GM19324 (cell line): ENCODE measurements around the gene DSCAML1.

Source experiments
- ATAC-seq: cut with Tn5 transposase; IDR thresholded peaks from one replicate; pipeline ENCODE4 v1.9.1; 2021; ENCODE audit warnings: mild to moderate bottlenecking, moderate library complexity; ENCODE audit not compliant: unreplicated experiment, low FRiP score

Gene DSCAML1

GRCh38 chr11:117644403-117645155 lies 152.4 kb downstream of the DSCAML1 start:
- ATAC-seq = no peak

- no peak for ATAC-seq
These were observed 153.3 kb downstream of the DSCAML1 start for GRCh38 chr11:117643606-117644300.

GRCh38 chr11:117642835-117643234 lies 154.2 kb downstream of the DSCAML1 start:
- no peak for ATAC-seq

DNA sequence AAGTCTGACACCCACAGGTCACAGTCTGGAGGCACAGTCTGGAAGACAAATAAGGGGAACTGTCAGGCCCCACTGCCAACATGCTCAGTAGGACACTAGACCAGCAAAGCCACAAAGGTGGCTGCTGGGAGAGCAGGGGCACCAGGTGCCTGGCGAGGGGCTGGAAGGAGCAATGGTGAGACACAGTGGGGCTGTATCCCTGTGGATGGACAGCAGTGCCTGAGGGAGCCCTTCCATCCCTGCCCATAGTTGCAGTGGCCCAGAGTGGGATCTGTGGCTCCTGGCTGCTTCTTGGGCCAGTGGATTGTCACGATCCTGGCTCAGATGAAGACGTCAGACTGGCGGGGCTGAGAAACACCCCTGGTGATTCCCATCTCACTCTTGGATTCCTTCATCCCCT lies 154.6 kb downstream of the DSCAML1 start:
- ATAC-seq = no peak

DNA sequence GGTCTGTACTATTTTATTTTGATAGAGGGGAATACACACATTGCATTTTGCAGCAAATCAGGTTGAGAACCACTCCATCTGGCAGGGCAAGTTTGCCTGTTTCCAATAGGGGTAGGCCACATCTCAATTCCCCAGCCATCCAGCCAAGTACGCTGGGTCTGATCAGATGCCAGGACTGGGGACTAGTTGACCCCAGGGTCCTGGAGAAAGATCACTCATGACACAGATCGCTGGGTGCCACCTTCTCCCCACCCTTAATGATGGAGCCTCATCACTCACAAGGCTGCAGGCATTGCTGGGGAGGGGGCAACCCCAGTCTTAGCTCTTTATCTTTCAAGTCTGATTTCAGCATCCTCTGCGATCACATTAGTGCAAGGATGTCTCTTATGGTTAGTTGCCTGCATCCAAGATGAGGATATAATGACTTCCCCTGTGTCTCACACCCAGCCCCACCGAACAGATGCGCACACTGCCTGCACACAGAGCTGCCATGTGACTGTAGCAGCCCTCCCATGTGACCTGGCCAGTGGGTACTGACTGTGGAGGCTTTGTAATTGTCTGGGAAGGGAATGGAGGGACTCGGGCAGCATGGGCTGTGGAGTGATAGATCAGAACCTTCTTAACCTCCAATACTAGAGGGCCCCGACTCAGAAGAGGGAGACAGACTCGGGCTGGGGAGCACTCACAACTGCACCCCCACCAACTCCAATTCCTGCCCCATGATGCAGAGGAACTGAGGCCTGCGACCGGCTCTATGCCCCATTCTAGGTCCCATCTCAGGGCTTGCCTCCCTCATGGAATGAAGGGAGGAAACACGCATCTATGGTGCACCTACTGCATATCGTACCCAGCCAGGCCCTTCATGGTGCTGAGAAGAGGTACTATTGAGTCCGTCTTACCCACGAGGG lies 155.8 kb downstream of the DSCAML1 start:
- ATAC-seq = no peak

- no peak for ATAC-seq
These were observed 157.0 kb downstream of the DSCAML1 start for GRCh38 chr11:117640041-117640440.

- no peak for ATAC-seq
These were observed 157.4 kb downstream of the DSCAML1 start for GRCh38 chr11:117639601-117640000.

DNA sequence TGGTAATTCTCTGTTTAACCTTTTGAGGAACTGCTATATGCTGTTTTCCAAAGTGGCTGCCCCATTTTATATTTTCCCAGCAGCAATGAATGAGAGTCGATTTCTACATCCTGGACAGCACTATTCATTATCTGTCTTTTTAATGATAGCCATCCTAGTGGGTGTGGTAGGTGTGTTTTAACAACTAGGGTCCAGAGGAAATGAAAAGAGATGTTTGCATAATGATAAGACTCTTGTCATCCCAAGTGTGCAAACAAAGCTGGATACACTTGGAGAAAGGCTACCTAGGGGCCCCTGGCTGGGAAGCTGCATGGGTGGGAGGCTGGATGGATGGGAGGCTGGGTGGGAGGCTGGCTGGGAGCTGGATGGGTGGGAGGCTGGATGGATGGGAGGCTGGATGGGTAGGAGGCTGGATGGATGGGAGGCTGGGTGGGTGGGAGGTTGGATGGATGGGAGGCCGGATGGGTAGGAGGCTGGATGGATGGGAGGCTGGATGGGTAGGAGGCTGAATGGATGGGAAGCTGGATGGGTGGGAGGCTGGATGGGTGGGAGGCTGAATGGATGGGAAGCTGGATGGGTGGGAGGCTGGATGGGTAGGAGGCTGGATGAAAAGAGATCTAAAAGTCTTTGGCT lies 158.0 kb downstream of the DSCAML1 start:
- no peak for ATAC-seq

GRCh38 chr11:117634756-117635603 lies 162.0 kb downstream of the DSCAML1 start:
- ATAC-seq = no peak

DNA sequence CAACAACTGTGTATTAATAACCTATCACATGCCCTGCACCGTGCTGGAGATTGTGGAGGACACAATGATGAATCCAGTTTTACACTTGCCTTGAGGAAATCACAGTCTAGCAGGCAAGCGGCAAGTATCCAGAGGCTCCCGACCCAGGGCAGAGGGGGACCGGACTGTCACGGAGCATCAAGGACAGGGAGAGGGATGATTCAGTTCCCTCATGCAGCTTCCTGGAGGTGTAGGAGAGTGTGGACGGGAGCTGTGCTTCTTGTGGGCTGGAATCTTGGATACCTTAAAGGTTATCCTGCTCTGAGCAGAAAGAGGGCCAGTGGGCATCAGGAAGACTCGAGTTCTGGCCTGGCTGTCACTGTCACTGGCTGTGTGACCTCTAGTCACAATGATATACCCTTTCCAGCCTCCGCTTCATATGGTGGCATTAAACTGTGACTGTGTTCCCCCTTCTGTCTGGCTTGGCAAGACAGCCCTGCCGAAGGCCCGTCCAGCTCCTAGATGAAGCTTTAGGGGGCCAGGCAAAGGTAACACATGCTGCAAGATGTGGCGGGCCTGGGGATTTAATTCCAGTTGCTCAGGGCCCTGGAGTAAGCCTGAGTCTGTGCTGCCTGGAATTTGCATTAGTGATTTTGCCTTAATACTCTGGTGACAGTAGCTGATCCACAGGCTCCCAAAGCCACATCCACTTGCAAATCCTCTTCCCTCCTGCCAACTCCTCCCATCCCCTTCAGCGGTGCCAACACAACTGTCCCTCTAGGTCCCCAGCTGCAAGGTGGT lies 162.8 kb downstream of the DSCAML1 start:
- no peak for ATAC-seq

GRCh38 chr11:117633186-117633754 lies 163.7 kb downstream of the DSCAML1 start:
- ATAC-seq = no peak

- no peak for ATAC-seq
These were observed 164.7 kb downstream of the DSCAML1 start for GRCh38 chr11:117632306-117632705.

DNA sequence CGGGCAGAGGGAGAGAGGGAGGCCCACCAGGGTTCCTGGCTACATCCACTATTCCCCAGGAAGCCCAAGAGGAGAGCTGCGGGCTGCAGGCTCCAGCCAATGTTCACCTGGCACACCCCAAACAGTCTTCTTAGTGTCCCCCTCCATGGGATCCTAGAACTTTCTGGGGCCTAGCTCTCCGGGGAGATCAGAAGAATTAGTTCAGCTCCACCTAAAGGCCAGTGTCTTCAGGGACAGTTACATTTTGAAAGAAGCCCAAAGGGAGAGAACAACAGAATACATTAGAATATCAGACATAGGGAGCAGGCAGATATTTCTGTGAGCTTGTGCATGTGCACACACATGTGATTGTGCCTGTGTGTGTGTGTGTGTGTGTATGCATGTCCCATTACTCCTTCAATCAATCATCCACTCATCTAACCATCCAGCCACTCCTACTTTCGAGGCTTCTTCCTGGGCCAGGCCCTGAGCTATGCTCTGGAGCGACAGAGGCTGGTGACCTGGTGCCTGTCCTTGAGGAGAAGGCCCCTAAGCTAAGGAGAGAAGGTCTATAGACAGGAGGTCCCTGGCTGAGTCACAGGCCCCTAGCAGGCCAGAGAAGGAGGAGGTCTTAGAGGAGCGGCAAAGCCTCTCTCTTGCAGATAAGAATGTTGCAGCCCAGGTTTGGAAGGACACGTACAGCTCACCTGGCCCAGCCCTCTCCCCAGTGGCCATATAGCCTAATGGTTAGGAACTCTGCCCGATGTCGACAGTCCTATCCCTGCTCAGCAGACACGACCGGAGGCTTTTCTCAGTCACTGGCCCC lies 165.5 kb downstream of the DSCAML1 start:
- no peak for ATAC-seq

- ATAC-seq = no peak
These were observed 167.0 kb downstream of the DSCAML1 start for GRCh38 chr11:117629891-117630538.

- ATAC-seq = no peak
These were observed 167.9 kb downstream of the DSCAML1 start for GRCh38 chr11:117629146-117629545.

DNA sequence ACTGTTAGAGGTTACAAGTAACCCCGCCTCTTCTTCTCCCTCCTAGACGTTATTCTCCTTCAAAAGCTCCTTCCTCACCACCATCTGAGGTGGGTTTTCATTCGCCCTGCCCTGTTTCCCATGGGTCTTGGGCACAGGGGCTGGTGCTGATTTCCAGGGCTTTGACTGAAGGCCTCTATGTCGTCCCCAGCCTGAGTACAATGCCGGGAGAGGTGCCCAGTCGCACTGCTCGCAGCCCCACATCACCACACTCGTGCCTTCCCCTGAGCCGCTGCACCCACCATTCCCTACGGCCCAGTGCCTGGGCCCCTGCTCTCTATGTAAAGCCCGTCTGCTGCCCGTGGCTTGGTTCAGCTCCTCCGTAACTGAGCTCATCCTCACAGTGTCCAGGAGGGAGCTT lies 169.8 kb downstream of the DSCAML1 start:
- no peak for ATAC-seq

DNA sequence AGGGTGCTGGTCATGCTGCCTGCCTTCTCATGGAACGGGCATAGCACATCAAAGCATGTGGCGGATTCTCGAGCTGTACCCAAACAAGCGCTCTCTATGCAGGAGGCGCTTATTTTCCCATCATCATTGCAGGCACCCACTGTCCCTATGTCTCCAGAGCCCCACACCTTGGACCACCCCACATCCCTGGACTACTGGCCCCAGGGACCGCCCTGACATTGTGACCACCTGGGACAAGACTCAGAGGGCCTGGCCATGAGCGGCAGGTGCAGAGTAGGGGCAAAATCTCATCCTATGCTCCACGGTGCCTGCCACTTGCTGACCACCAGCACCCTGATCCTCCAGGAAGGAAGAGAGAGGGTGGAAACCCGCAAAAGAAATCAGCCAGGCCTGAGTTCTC lies 170.4 kb downstream of the DSCAML1 start:
- no peak for ATAC-seq
